ENCODE data around the gene SLK.

Gene SLK

GRCh38 chr10:103966671-103967447, at the start of gene SLK:
Gene SLK, plus strand, starts transcription at chr10:103967140. Its CDS starts 606 bp downstream, at chr10:103967746.
- peak; percentile 92 for DNase-seq (ENCODE audit: low spot score)

- peak; percentile 41 for DNase-seq (ENCODE audit: low spot score)
Observed at GRCh38 chr10:103917302-103918052, 49.5 kb upstream of the SLK start.

DNA sequence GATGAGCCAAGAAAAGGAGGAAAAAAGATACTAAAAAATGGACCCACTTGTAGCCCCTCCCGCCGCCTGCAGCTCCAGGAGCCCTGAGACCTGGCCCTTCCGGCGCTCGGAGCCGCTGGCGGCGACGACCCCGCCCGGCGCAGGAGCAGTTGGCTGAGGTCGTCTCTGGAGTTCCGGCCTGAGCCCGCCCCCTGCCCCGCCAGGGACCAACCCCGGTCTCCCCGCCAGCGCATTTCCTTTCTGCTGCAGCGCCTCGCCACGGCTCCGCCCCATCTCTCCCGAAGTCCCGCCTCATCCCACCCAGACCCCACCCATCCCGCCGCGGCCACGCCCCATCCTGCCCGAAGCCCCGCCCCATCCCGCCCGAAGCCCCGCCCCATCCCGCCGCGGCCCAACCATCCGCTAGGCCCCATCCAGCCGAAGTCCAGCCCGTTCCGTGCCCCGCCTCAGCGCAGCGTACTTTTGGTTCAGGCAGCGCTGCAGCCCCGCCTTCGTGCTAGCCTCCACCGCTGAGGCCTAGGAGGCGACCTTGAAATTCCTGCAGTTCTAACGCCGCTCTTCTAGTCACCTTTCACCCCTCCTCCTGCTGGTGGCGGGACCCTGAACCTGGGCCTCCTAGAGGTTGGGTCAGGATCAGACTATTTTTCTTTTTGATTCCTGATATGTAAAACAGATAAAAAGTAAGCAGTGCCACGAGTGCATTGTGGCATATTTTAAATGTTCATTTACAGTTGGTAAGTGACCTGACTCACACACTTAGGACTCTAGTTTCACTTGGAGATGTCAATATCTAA, 48.7 kb upstream of the SLK start, which contains the start of gene STN1:
STN1 (minus strand) TSS at position 132 of the 794 bp plus-strand sequence. CDS start 590 bp downstream, outside the sequence.
- peak; percentile 94 for DNase-seq (ENCODE audit: low spot score)

DNA sequence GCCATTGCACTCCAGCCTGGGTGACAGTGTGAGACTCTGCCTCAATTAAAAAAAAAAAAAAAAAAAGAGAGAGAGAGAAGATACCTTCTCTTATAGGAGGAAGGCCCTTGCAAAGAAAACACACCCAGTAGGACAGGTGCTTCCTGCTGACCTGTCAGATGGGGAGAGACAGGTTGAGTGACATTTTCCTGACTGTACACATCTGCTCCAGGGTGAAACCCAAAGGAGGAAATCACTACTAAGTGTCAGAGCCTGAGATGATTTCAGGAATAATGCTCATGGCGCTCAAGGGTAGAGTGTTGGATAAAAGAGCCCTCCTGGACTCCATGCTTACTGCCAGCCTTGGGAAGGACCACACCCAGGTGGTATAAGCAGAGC, 47.3 kb upstream of the SLK start:
- DNase-seq (ENCODE audit: low spot score) = no peak

- no peak for DNase-seq (ENCODE audit: low spot score)
Observed at GRCh38 chr10:103921248-103921647, 45.7 kb upstream of the SLK start.

GRCh38 chr10:103921750-103922195, 45.2 kb upstream of the SLK start:
- DNase-seq (ENCODE audit: low spot score) = peak; percentile 19

GRCh38 chr10:103922659-103923058, 44.3 kb upstream of the SLK start:
- no peak for DNase-seq (ENCODE audit: low spot score)

- DNase-seq (ENCODE audit: low spot score) = no peak
Observed at GRCh38 chr10:103923502-103923901, 43.4 kb upstream of the SLK start.

DNA sequence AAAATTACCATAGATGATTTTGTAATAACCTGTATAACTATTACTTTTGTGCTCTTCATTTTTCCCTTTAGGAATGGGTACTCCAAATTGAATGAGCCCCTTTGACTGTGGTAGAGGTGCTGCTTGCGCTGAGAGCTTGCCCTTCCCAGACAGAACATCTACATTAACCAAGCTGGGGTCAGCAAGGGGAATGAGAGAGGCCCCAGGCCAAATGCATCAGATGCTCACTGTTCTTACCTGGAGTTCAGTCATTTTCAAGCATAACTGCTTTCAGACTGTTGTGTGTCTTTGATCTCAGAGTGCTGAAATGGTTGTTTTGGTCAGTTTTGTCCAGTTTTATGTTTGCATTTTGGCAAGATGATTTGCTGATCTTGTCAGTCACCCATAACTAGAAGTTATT, 41.3 kb upstream of the SLK start:
- DNase-seq (ENCODE audit: low spot score) = no peak

- DNase-seq (ENCODE audit: low spot score) = no peak
Observed at GRCh38 chr10:103926722-103927319, 40.1 kb upstream of the SLK start.

- DNase-seq (ENCODE audit: low spot score) = no peak
Observed at GRCh38 chr10:103928784-103929183, 38.2 kb upstream of the SLK start.

DNA sequence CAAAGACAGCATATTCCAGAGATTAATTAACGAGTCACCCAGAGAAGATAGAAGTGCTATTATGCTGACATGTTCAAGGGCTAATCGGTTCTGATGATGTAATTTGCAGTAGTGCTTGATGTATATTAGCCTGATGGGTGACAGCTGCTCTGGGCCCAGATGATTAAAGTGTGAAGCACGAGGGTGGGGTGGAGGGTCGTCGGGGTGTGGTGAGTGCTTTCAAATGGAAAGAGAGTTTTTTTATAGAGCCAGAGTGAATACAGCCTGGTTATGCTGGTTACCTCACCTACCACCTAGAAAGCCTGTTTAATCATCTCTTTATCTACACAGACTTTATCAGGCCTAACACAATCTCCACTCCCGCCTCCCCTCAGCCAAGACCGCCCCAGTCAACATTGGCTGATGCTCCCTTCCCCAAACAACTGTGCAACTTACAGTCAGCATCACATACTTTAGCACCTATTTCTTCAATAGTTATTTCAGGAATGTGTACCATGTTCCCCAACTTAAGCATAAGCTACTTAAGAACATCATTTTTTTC, 37.5 kb upstream of the SLK start:
- DNase-seq (ENCODE audit: low spot score) = peak; percentile 60

DNA sequence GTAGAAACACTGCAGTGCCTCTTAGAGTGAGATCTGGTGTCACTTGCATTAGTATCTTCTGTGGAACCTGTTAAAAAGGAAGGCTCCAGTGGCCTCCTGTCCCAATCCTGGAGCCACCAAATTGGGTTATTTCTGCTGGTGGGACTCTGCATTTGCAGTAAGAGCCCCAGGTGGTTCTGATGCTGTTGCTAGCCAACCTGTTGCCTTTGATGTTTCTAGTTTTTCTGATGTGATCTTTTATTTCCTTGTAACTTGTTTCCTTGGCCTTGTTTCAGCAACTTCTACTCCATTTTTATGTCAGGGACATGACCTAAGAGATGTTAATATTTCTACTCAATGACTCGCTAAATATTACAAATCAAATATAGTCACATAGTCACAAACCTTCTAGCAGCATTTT, 36.5 kb upstream of the SLK start:
- no peak for DNase-seq (ENCODE audit: low spot score)

GRCh38 chr10:103930881-103931280, 36.1 kb upstream of the SLK start:
- no peak for DNase-seq (ENCODE audit: low spot score)

GRCh38 chr10:103931603-103932002, 35.3 kb upstream of the SLK start:
- DNase-seq (ENCODE audit: low spot score) = no peak

- no peak for DNase-seq (ENCODE audit: low spot score)
Observed at GRCh38 chr10:103932271-103932670, 34.7 kb upstream of the SLK start.

- DNase-seq (ENCODE audit: low spot score) = no peak
Observed at GRCh38 chr10:103932971-103933370, 34.0 kb upstream of the SLK start.

GRCh38 chr10:103933557-103934121, 33.3 kb upstream of the SLK start:
- no peak for DNase-seq (ENCODE audit: low spot score)

- no peak for DNase-seq (ENCODE audit: low spot score)
Observed at GRCh38 chr10:103934308-103934707, 32.6 kb upstream of the SLK start.

DNA sequence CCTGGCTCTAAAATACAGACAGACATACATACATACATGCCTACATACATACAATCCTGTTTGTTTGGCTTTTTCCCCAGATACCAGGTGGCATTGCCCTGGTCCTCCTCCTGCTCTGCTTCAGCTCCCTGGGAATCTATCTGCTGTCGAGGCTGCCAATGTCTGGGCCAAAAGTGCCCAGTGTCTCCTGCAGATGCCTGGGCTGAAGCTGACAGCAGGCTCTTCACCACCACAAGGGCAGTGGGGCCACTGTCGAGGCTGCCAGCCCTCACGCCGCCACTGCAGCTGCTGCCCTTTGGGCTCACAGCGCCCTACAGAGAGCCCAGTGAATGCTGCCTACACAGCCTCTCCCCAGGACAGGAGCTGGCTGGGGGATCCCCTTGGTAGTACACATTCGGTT, 30.9 kb upstream of the SLK start:
- DNase-seq (ENCODE audit: low spot score) = peak; percentile 19

GRCh38 chr10:103939522-103939921, 27.4 kb upstream of the SLK start:
- no peak for DNase-seq (ENCODE audit: low spot score)
